GM12878 (cell line): Measurements from ENCODE around the gene TCERG1L. TPM values are rescaled to one million over a fixed set of nuclear protein-coding genes. Genes with fewer than 3 reads are reported as not detected.

Experiments used
- ATAC-seq: fragments of 200-7000 bp; cut with Tn5 transposase; 3 replicates; pipeline ENCODE4 v1.9.1; 2020; ENCODE audit warnings: mild to moderate bottlenecking, moderate library complexity
- BruUV-seq: library from RNA; stranded (reverse); fragments of 400-500 nt; replicated peaks from 2 replicates; lab custom pipeline; 2021; lab: Mats Ljungman, UMichigan
- CTCF ChIA-PET: fragments of 300-600 bp; sonication (Branson Sonifier 250); formaldehyde crosslinking; extraction: SDS; loops from one replicate; lab custom pipeline; 2021; ENCODE audit warnings: inconsistent platforms; lab: Yijun Ruan, JAX
- POLR2A ChIA-PET: fragments of 350-600 bp; formaldehyde crosslinking; extraction: SDS; loops from one replicate; lab custom pipeline; 2021; ENCODE audit warnings: inconsistent platforms; lab: Charles Lee
- RAD21 ChIA-PET: fragments of 300-600 bp; sonication (Branson Sonifier 250); formaldehyde crosslinking; loops from one replicate; lab custom pipeline; 2023; ENCODE audit warnings: antibody characterized with exemption; ENCODE audit not compliant: unreplicated experiment; lab: Charles Lee
- SMC1A ChIA-PET: fragments of 300-600 bp; sonication (Branson Sonifier 250); formaldehyde crosslinking; loops from one replicate; lab custom pipeline; 2023; ENCODE audit not compliant: unreplicated experiment, uncharacterized antibody; lab: Charles Lee
- DNase-seq: peaks from one replicate; pipeline ENCODE4 v3.0.0-alpha.2; 2011; ENCODE audit warnings: low read depth, low spot score
- FAIRE-seq: peaks from 3 replicates; lab custom pipeline; 2011; peaks lifted over from hg19 to GRCh38; lab: Jason Lieb, UNC
- H2AFZ ChIP-seq: 2 replicates; pipeline ENCODE4 v1.6.0; 2011; ENCODE audit warnings: low read depth, low read length, control low read depth; ENCODE audit not compliant: control insufficient read depth
- H3K27ac ChIP-seq: 2 replicates; pipeline ENCODE4 v1.5.1; 2011; ENCODE audit warnings: control low read depth; ENCODE audit not compliant: control insufficient read depth, insufficient read depth
- H3K27me3 ChIP-seq, 2 experiments: replicated peaks in 1 of 2; 2 replicates each; pipeline versions ENCODE4 v1.6.0 to v1.6.1; 2011; ENCODE audit warnings: low read length in 1 of 2; ENCODE audit not compliant: control insufficient read depth in 2 of 2, insufficient read depth in 2 of 2
- H3K36me3 ChIP-seq, 2 experiments: 2 replicates each; pipeline ENCODE4 v1.5.1; 2011; ENCODE audit warnings: low read length in 1 of 2; ENCODE audit not compliant: control insufficient read depth in 2 of 2, insufficient read depth in 2 of 2
- H3K4me1 ChIP-seq: 2 replicates; pipeline ENCODE4 v1.6.1; 2011; ENCODE audit warnings: mild to moderate bottlenecking, low read length, moderate library complexity, mixed read lengths; ENCODE audit not compliant: control insufficient read depth, insufficient read depth
- H3K4me2 ChIP-seq: 2 replicates; pipeline ENCODE4 v1.6.0; 2011; ENCODE audit warnings: control low read depth; ENCODE audit not compliant: control insufficient read depth, insufficient read depth
- H3K4me3 ChIP-seq: fragments of 200-600 bp; sonication (generic); 2 replicates; pipeline ENCODE4 v1.5.1; 2016
- H3K79me2 ChIP-seq: 2 replicates; pipeline ENCODE4 v1.6.0; 2011; ENCODE audit warnings: low read length; ENCODE audit not compliant: control insufficient read depth, insufficient read depth
- H3K9ac ChIP-seq: 2 replicates; pipeline ENCODE4 v1.8.0; 2011; ENCODE audit warnings: low read length, control low read depth, mixed read lengths; ENCODE audit not compliant: control insufficient read depth, insufficient read depth
- H3K9me3 ChIP-seq: replicated peaks from 3 replicates; pipeline ENCODE4 v1.5.1; 2011; ENCODE audit warnings: mild to moderate bottlenecking, low read length; ENCODE audit not compliant: control insufficient read depth, insufficient read depth
- H4K20me1 ChIP-seq: 2 replicates; pipeline ENCODE4 v1.6.0; 2011; ENCODE audit not compliant: control insufficient read depth, insufficient read depth
- ASH2L ChIP-seq: fragments of 300-600, 200-600 bp; sonication (generic); IDR thresholded peaks from 2 replicates; pipeline ENCODE4 v1.6.1; 2017; ENCODE audit warnings: low read depth, mild to moderate bottlenecking, borderline replicate concordance
- CBX3 ChIP-seq: fragments of 200-600 bp; sonication (generic); IDR thresholded peaks from 2 replicates; pipeline ENCODE4 v1.6.1; 2016; ENCODE audit warnings: low read depth, borderline replicate concordance
- EP300 ChIP-seq, 2 experiments: fragments of 150-350 bp in 1 of 2; IDR thresholded peaks; 2 replicates each; pipeline ENCODE4 v1.6.1; 2011 to 2012; ENCODE audit warnings: low read depth in 2 of 2, low read length in 2 of 2, borderline replicate concordance in 1 of 2, improper control_type of control experiment in 1 of 2, inconsistent platforms in 1 of 2; ENCODE audit not compliant: control insufficient read depth in 1 of 2
- MAX ChIP-seq: IDR thresholded peaks from 2 replicates; pipeline ENCODE4 v1.6.1; 2012; ENCODE audit warnings: low read depth, low read length, improper control_type of control experiment
- SUZ12 ChIP-seq: fragments of 200-600 bp; sonication (generic); IDR thresholded peaks from one replicate; pipeline ENCODE4 v1.6.1; 2018; ENCODE audit warnings: antibody characterized with exemption, mild to moderate bottlenecking; ENCODE audit not compliant: unreplicated experiment
- TARDBP ChIP-seq: IDR thresholded peaks from 2 replicates; pipeline ENCODE4 v1.6.1; 2016; ENCODE audit warnings: borderline replicate concordance
- ZBTB4 ChIP-seq: fragments of 450-650 bp; formaldehyde crosslinking; IDR thresholded peaks from 2 replicates; pipeline ENCODE4 v1.4.0; 2022; ENCODE audit warnings: mild to moderate bottlenecking, moderate library complexity
- WGBS: methylation state at CpG from one replicate; pipeline ENCODE4 v1.1.6; 2016; ENCODE audit warnings: low lambda C conversion rate; ENCODE audit not compliant: insufficient replicate concordance, insufficient coverage; ENCODE audit errors: missing lambda C conversion rate; 5-methylcytosine and 5-hydroxymethylcytosine counted together
- in situ Hi-C: fragments of 300-500 bp; cut with MboI; formaldehyde crosslinking; loops from 9 replicates; pipeline ENCODE4 v1.14.3; 2018; ENCODE audit warnings: mixed read lengths
- intact Hi-C: fragments of 100-400 bp; cut with micrococcal nuclease; formaldehyde crosslinking; loops from one replicate; pipeline ENCODE4 v1.14.2; 2022; ENCODE audit not compliant: unreplicated experiment
- polyA plus RNA-seq, 11 experiments: library from polyadenylated mRNA; depleted of rRNA in 4 of 11; unstranded in 6 of 11; stranded (reverse) in 5 of 11; fragments of >200 nt; fragmentation: Nextera tagmentation in 4 of 11; fragmentation: Illumina TruSeq in 1 of 11; extraction: Ambion mirVana in 4 of 11; extraction: Trizol in 1 of 11; gene quantifications; 1 replicate in 1 of 11; 2 replicates in 10 of 11; pipeline versions ENCODE4 v1.2.1 to v1.2.3, GENCODE V29; 2011 to 2016; ENCODE audit warnings: inconsistent platforms in 2 of 11, missing spikeins in 2 of 11, low read depth in 1 of 11
- total RNA-seq, 4 experiments: library from RNA; depleted of rRNA in 3 of 4; stranded (reverse); fragments of >200 nt in 3 of 4; fragmentation: Illumina TruSeq in 1 of 4; extraction: Trizol in 1 of 4; gene quantifications; 2 replicates each; pipeline versions ENCODE4 v1.2.1 to v1.2.3, GENCODE V29; 2013 to 2021
- TF ChIP-seq, protein P1 (sequence below): fragments of 450-650 bp; IDR thresholded peaks from 2 replicates; pipeline ENCODE4 v1.6.1; 2017; ENCODE audit warnings: mild to moderate bottlenecking

The TCERG1L gene
- total and polyA plus RNA-seq, 10 of the 15 experiments (the other 5 are each of a cell fraction or from before 2014, with no cell fraction given) = not detected

GRCh38 chr10:131159771-131160170, 151.8 kb downstream of the TCERG1L start:
- no peaks in the 10 kb centered on the region for H3K79me2 ChIP-seq
- ChIA-PET POLR2A (no interaction called here), RAD21 (no interaction called here), SMC1A (no interaction called here), CTCF (no interaction called here)
- H3K9me3 ChIP-seq = no peaks in the 10 kb centered on the region; the same call in 2 of the 3 replicates
- H4K20me1 ChIP-seq = no peaks in the 10 kb centered on the region
- TF ChIP-seq EP300 (IDR thresholded peaks at IDR 0.05; ENCODE audit: borderline replicate concordance in 1 of 2, control insufficient read depth in 1 of 2, low read depth in 2 of 2, low read length in 2 of 2) (no peak), TARDBP (no peak), CBX3 (no peak), ZBTB4 (no peak), MAX (no peak), ASH2L (no peak), SUZ12 (no peak)
- TF ChIP-seq, protein P1, sequence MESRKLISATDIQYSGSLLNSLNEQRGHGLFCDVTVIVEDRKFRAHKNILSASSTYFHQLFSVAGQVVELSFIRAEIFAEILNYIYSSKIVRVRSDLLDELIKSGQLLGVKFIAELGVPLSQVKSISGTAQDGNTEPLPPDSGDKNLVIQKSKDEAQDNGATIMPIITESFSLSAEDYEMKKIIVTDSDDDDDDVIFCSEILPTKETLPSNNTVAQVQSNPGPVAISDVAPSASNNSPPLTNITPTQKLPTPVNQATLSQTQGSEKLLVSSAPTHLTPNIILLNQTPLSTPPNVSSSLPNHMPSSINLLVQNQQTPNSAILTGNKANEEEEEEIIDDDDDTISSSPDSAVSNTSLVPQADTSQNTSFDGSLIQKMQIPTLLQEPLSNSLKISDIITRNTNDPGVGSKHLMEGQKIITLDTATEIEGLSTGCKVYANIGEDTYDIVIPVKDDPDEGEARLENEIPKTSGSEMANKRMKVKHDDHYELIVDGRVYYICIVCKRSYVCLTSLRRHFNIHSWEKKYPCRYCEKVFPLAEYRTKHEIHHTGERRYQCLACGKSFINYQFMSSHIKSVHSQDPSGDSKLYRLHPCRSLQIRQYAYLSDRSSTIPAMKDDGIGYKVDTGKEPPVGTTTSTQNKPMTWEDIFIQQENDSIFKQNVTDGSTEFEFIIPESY = no peak
- no peak overlapping the region for H3K9ac ChIP-seq
- no peaks in the 10 kb centered on the region for H3K4me1 ChIP-seq
- no peak overlapping the region for H3K4me2 ChIP-seq
- ATAC-seq = no peak
- H3K36me3 ChIP-seq = no peaks in the 10 kb centered on the region
- H3K27ac ChIP-seq = no peak overlapping the region
- no TSS peak for BruUV-seq
- no peaks in the 10 kb centered on the region for H3K27me3 ChIP-seq
- 31% methylated on average over 9 of the region's 9 CpGs for WGBS
- no peak for DNase-seq
- H2AFZ ChIP-seq = no peak overlapping the region
- in situ Hi-C loops (no loop called here), intact Hi-C loops (no loop called here)
- H3K4me3 ChIP-seq = no peak overlapping the region
- FAIRE-seq = no peak
